ENCODE measurements around the gene SAG.

DNA sequence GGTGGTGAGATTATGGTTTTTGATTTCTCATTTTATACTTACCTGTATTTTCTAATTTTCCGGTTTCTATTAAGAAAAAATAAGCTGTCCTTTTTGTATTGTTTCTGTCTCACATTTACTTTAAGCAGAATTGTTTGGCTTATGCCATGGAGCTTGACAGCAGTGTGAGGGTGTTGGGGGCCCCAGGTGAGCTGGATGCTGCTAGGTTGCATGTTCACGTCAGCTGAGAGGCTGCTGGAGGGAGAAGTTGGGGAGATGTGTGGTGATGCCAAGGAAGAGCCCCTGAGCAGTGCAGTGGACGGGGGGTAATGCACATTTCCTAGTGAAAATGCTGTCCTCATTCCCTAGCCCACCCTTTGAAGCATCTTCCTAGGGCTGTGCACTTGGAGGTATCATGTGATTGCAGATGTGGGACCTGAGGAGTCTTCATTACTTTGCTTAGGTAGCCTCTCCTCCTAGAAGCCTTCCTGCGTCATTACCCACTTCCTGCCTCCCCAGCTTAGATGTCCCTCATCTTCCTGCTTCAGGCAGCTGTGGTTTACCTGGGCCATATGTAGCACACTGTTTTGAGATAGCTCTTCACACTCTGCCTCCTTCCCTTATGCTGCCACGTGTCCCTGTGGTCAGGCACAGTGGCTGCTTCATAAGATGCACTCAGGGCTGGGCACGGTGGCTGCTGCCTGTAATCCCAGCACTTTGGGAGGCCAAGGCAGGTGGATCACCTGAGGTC, 39.9 kb upstream of the SAG start:
- TF ChIP-seq POLR2A (IDR thresholded peaks at IDR 0.05), result no peak
- TF ChIP-seq, protein P1, sequence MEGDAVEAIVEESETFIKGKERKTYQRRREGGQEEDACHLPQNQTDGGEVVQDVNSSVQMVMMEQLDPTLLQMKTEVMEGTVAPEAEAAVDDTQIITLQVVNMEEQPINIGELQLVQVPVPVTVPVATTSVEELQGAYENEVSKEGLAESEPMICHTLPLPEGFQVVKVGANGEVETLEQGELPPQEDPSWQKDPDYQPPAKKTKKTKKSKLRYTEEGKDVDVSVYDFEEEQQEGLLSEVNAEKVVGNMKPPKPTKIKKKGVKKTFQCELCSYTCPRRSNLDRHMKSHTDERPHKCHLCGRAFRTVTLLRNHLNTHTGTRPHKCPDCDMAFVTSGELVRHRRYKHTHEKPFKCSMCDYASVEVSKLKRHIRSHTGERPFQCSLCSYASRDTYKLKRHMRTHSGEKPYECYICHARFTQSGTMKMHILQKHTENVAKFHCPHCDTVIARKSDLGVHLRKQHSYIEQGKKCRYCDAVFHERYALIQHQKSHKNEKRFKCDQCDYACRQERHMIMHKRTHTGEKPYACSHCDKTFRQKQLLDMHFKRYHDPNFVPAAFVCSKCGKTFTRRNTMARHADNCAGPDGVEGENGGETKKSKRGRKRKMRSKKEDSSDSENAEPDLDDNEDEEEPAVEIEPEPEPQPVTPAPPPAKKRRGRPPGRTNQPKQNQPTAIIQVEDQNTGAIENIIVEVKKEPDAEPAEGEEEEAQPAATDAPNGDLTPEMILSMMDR (IDR thresholded peaks at IDR 0.05), result no peak

All from adrenal gland (tissue), 5 donors.